ENCODE results near the gene MEIOSIN. TPM values are rescaled to one million over a fixed set of nuclear protein-coding genes. Genes with fewer than 3 reads are reported as not detected.

The MEIOSIN gene
- total and polyA plus RNA-seq, 2 donors from 2014 or later = not detected

DNA sequence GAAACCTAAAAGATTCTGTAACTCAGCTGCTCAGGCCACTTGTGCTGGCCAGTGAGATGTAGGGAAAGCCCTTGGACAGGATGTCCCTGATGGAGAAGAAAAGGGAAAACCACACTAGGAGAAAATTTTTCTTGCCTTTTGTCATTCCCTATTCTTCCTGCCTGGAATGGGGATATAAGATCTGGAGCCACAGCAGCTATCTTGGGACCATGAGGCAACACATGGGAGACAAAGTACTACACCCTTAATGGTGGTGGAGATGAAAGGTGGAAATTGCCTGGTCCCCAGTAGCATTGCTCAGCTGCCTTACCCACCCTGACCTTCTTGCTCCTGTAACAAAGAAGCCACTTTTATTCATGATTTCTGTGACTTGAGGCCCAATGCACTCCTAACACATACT lies 72.5 kb downstream of the MEIOSIN start:
- H3K27ac ChIP-seq (ENCODE audit: low read depth in 2 of 2, low read length in 2 of 2) = no peak overlapping the region
- no peak for FAIRE-seq
- peaks cover 0 to 7% (median 0%) of the 10 kb centered on the region in 3 donors for H3K4me1 ChIP-seq (ENCODE audit: control insufficient read depth in 2 of 3, insufficient read depth in 2 of 3, low read depth in 1 of 3, low read length in 3 of 3)
- no peaks in the 10 kb centered on the region for H3K27me3 ChIP-seq (ENCODE audit: control insufficient read depth, insufficient read depth, low read length)
- no peak overlapping the region for H3K4me3 ChIP-seq (ENCODE audit: low read length in 3 of 3)
- H3K9ac ChIP-seq (ENCODE audit: low read length in 3 of 3) = no peak overlapping the region
- no peaks in the 10 kb centered on the region for H3K9me3 ChIP-seq (ENCODE audit: control insufficient read depth in 2 of 3, insufficient read depth in 1 of 3, low read length in 3 of 3)
- no peak for DNase-seq
- intact Hi-C loops (cut with DNase I) = no loop called here
- no peaks in the 10 kb centered on the region for H3K36me3 ChIP-seq (ENCODE audit: control insufficient read depth in 2 of 3, insufficient read depth in 3 of 3, low read length in 3 of 3)
- TF ChIP-seq, protein P1, sequence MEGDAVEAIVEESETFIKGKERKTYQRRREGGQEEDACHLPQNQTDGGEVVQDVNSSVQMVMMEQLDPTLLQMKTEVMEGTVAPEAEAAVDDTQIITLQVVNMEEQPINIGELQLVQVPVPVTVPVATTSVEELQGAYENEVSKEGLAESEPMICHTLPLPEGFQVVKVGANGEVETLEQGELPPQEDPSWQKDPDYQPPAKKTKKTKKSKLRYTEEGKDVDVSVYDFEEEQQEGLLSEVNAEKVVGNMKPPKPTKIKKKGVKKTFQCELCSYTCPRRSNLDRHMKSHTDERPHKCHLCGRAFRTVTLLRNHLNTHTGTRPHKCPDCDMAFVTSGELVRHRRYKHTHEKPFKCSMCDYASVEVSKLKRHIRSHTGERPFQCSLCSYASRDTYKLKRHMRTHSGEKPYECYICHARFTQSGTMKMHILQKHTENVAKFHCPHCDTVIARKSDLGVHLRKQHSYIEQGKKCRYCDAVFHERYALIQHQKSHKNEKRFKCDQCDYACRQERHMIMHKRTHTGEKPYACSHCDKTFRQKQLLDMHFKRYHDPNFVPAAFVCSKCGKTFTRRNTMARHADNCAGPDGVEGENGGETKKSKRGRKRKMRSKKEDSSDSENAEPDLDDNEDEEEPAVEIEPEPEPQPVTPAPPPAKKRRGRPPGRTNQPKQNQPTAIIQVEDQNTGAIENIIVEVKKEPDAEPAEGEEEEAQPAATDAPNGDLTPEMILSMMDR (IDR thresholded peaks at IDR 0.05; ENCODE audit: borderline replicate concordance, extremely low read depth, insufficient read depth) = no peak

DNA sequence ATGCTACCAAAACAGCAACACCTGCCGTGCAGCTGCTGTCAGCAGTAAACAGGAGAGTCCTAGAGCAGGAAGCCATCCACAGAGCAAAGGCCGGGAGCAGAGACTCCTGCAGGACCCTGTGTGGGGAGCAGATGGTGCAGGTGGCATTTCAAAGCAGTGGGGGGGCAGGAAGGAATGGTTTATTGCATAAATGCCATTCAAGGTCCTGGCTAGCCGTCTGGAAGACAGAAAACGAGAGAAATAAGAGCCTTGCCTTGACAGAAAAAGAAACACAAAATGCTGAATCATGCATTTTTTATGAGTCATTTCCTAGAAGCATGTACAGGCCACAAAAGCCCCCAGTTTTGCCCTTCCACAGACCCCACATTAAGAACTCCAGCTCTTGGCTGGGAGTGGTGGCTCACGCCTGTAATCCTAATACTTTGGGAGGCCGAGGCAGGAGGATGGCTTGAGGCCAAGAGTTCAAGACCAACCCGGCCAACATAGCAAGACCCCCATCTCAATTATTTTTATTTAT lies 76.5 kb downstream of the MEIOSIN start:
- peak overlapping the region in 1 of 2 donors; percentile 3 for H3K27ac ChIP-seq (ENCODE audit: low read depth in 2 of 2, low read length in 2 of 2)
- intact Hi-C loops (cut with DNase I) = no loop called here
- FAIRE-seq (no peak), DNase-seq (peak in 3 of 5 donors; percentile 48 to 59 (median 58))
- H3K36me3 ChIP-seq (ENCODE audit: control insufficient read depth in 2 of 3, insufficient read depth in 3 of 3, low read length in 3 of 3) = no peaks in the 10 kb centered on the region
- no peaks in the 10 kb centered on the region for H3K27me3 ChIP-seq (ENCODE audit: control insufficient read depth, insufficient read depth, low read length)
- H3K9ac ChIP-seq (ENCODE audit: low read length in 3 of 3) = peak overlapping the region in 1 of 3 donors; percentile 12
- no peaks in the 10 kb centered on the region for H3K9me3 ChIP-seq (ENCODE audit: control insufficient read depth in 2 of 3, insufficient read depth in 1 of 3, low read length in 3 of 3)
- H3K4me3 ChIP-seq (ENCODE audit: low read length in 3 of 3) = no peak overlapping the region
- TF ChIP-seq, protein P1 (IDR thresholded peaks at IDR 0.05; ENCODE audit: borderline replicate concordance, extremely low read depth, insufficient read depth) = no peak
- peaks cover 0 to 7% (median 0%) of the 10 kb centered on the region in 3 donors for H3K4me1 ChIP-seq (ENCODE audit: control insufficient read depth in 2 of 3, insufficient read depth in 2 of 3, low read depth in 1 of 3, low read length in 3 of 3)

DNA sequence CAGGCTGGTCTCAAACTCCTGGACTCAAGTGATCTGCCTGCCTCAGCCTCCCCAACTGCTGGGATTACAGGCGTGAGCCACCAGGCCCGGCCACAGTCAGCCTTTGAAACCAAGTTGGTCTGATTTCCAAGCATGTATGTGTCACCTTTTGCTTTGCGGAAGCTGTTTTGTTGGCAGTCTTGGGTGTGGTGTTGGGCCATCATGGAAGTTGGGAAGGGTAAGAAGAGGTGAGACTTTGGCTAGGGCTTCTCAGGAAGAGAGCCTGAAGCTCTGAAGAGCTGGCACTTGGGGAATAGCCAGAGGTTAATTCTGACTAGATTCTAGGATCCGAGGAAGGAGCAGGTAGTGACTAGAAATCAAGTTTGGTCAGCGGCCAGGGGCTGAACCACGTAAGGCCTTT lies 79.1 kb downstream of the MEIOSIN start:
- Histone ChIP-seq H3K27ac (ENCODE audit: low read depth in 2 of 2, low read length in 2 of 2) (no peak overlapping the region), H3K4me3 (ENCODE audit: low read length in 3 of 3) (no peak overlapping the region), H3K9me3 (ENCODE audit: control insufficient read depth in 2 of 3, insufficient read depth in 1 of 3, low read length in 3 of 3) (no peaks in the 10 kb centered on the region), H3K27me3 (ENCODE audit: control insufficient read depth, insufficient read depth, low read length) (no peaks in the 10 kb centered on the region), H3K36me3 (ENCODE audit: control insufficient read depth in 2 of 3, insufficient read depth in 3 of 3, low read length in 3 of 3) (no peaks in the 10 kb centered on the region), H3K4me1 (ENCODE audit: control insufficient read depth in 2 of 3, insufficient read depth in 2 of 3, low read depth in 1 of 3, low read length in 3 of 3) (peaks cover 0 to 7% (median 0%) of the 10 kb centered on the region in 3 donors), H3K9ac (ENCODE audit: low read length in 3 of 3) (no peak overlapping the region)
- FAIRE-seq (no peak), DNase-seq (no peak)
- intact Hi-C loops (cut with DNase I) = no loop called here
- TF ChIP-seq, protein P1 (IDR thresholded peaks at IDR 0.05; ENCODE audit: borderline replicate concordance, extremely low read depth, insufficient read depth) = no peak

Other genes with a start within 250 kb of the MEIOSIN start
- 7.3 TPM for gene RTN2, start 236.4 kb upstream of the MEIOSIN start, total RNA-seq
- gene RTN2, start 236.4 kb upstream of the MEIOSIN start, polyA plus RNA-seq (ENCODE audit: insufficient read depth, low read depth, low replicate concordance) = 8.2 TPM
- 2.2 TPM for gene PPM1N, start 235.0 kb upstream of the MEIOSIN start, total RNA-seq
- gene PPM1N, start 235.0 kb upstream of the MEIOSIN start, polyA plus RNA-seq (ENCODE audit: insufficient read depth, low read depth, low replicate concordance) = 0.69 TPM
- 105 TPM for gene VASP, start 226.0 kb upstream of the MEIOSIN start, total RNA-seq
- gene VASP, start 226.0 kb upstream of the MEIOSIN start, polyA plus RNA-seq (ENCODE audit: insufficient read depth, low read depth, low replicate concordance) = 36.3 TPM
- 19.1 TPM for gene OPA3, start 148.6 kb upstream of the MEIOSIN start, total RNA-seq
- gene OPA3, start 148.6 kb upstream of the MEIOSIN start, polyA plus RNA-seq (ENCODE audit: insufficient read depth, low read depth, low replicate concordance) = 8.1 TPM
- 9.7 TPM for gene GPR4, start 131.2 kb upstream of the MEIOSIN start, total RNA-seq
- gene GPR4, start 131.2 kb upstream of the MEIOSIN start, polyA plus RNA-seq (ENCODE audit: insufficient read depth, low read depth, low replicate concordance) = 6.8 TPM
- 93.8 TPM for gene EML2, start 94.0 kb upstream of the MEIOSIN start, total RNA-seq
- 36.6 TPM for gene EML2, start 94.0 kb upstream of the MEIOSIN start, polyA plus RNA-seq (ENCODE audit: insufficient read depth, low read depth, low replicate concordance)
- gene GIPR, start 65.2 kb upstream of the MEIOSIN start, total RNA-seq = 3.3 TPM
- gene GIPR, start 65.2 kb upstream of the MEIOSIN start, polyA plus RNA-seq (ENCODE audit: insufficient read depth, low read depth, low replicate concordance) = 0.65 TPM
- gene SNRPD2, start 41.5 kb upstream of the MEIOSIN start, total RNA-seq = 252 TPM
- gene SNRPD2, start 41.5 kb upstream of the MEIOSIN start, polyA plus RNA-seq (ENCODE audit: insufficient read depth, low read depth, low replicate concordance) = 358 TPM
- 8.0 TPM for gene QPCTL, start 40.8 kb upstream of the MEIOSIN start, total RNA-seq
- 6.8 TPM for gene QPCTL, start 40.8 kb upstream of the MEIOSIN start, polyA plus RNA-seq (ENCODE audit: insufficient read depth, low read depth, low replicate concordance)
- 16.6 TPM for gene FBXO46, start 2.5 kb upstream of the MEIOSIN start, total RNA-seq
- 6.5 TPM for gene FBXO46, start 2.5 kb upstream of the MEIOSIN start, polyA plus RNA-seq (ENCODE audit: insufficient read depth, low read depth, low replicate concordance)
- gene SIX5, start 35.8 kb downstream of the MEIOSIN start, total RNA-seq = 19.4 TPM
- gene SIX5, start 35.8 kb downstream of the MEIOSIN start, polyA plus RNA-seq (ENCODE audit: insufficient read depth, low read depth, low replicate concordance) = 15.2 TPM
- 63.0 TPM for gene DMPK, start 49.1 kb downstream of the MEIOSIN start, total RNA-seq
- 31.3 TPM for gene DMPK, start 49.1 kb downstream of the MEIOSIN start, polyA plus RNA-seq (ENCODE audit: insufficient read depth, low read depth, low replicate concordance)
- 60.9 TPM for gene DMWD, start 59.4 kb downstream of the MEIOSIN start, total RNA-seq
- 22.2 TPM for gene DMWD, start 59.4 kb downstream of the MEIOSIN start, polyA plus RNA-seq (ENCODE audit: insufficient read depth, low read depth, low replicate concordance)
- gene RSPH6A, start 81.9 kb downstream of the MEIOSIN start, total RNA-seq = 0.13 TPM
- gene RSPH6A, start 81.9 kb downstream of the MEIOSIN start, polyA plus RNA-seq (ENCODE audit: insufficient read depth, low read depth, low replicate concordance) = not detected
- gene SYMPK, start 129.7 kb downstream of the MEIOSIN start, total RNA-seq = 77.4 TPM
- 61.5 TPM for gene SYMPK, start 129.7 kb downstream of the MEIOSIN start, polyA plus RNA-seq (ENCODE audit: insufficient read depth, low read depth, low replicate concordance)
- 3.7 TPM for gene FOXA3, start 130.9 kb downstream of the MEIOSIN start, total RNA-seq
- 1.8 TPM for gene FOXA3, start 130.9 kb downstream of the MEIOSIN start, polyA plus RNA-seq (ENCODE audit: insufficient read depth, low read depth, low replicate concordance)
- gene IRF2BP1, start 152.7 kb downstream of the MEIOSIN start, total RNA-seq = 23.2 TPM
- gene IRF2BP1, start 152.7 kb downstream of the MEIOSIN start, polyA plus RNA-seq (ENCODE audit: insufficient read depth, low read depth, low replicate concordance) = 18.2 TPM
- 6.7 TPM for gene MYPOP, start 169.2 kb downstream of the MEIOSIN start, total RNA-seq
- 11.7 TPM for gene MYPOP, start 169.2 kb downstream of the MEIOSIN start, polyA plus RNA-seq (ENCODE audit: insufficient read depth, low read depth, low replicate concordance)
- not detected for gene NANOS2, start 181.3 kb downstream of the MEIOSIN start, total RNA-seq
- gene NANOS2, start 181.3 kb downstream of the MEIOSIN start, polyA plus RNA-seq (ENCODE audit: insufficient read depth, low read depth, low replicate concordance) = not detected
- 8.5 TPM for gene NOVA2, start 240.4 kb downstream of the MEIOSIN start, total RNA-seq
- gene NOVA2, start 240.4 kb downstream of the MEIOSIN start, polyA plus RNA-seq (ENCODE audit: insufficient read depth, low read depth, low replicate concordance) = 0.95 TPM